GM19372 (cell line): Measurements from ENCODE around the gene HMGCS2.

Source experiments
- ATAC-seq: cut with Tn5 transposase; IDR thresholded peaks from one replicate; pipeline ENCODE4 v1.9.1; 2021; ENCODE audit warnings: mild to moderate bottlenecking, low read depth, moderate library complexity; ENCODE audit not compliant: unreplicated experiment

The HMGCS2 gene

GRCh38 chr1:119768778-119769177 lies at the start of gene HMGCS2:
Gene HMGCS2 (minus strand): TSS chr1:119768905. CDS start chr1:119768844, 61 bp downstream.
- no peak for ATAC-seq

GRCh38 chr1:119818181-119818580 lies 49.5 kb upstream of the HMGCS2 start:
- ATAC-seq, result no peak

- ATAC-seq, result no peak
Observed at GRCh38 chr1:119816407-119816806, 47.7 kb upstream of the HMGCS2 start.

- ATAC-seq, result no peak
Observed at GRCh38 chr1:119815928-119816327, 47.2 kb upstream of the HMGCS2 start.

- no peak for ATAC-seq
Observed at GRCh38 chr1:119815361-119815760, 46.7 kb upstream of the HMGCS2 start.

GRCh38 chr1:119814288-119814687 lies 45.6 kb upstream of the HMGCS2 start:
- ATAC-seq, result no peak

- ATAC-seq, result no peak
Observed at GRCh38 chr1:119811985-119812557, 43.4 kb upstream of the HMGCS2 start.

- no peak for ATAC-seq
Observed at GRCh38 chr1:119811387-119811786, 42.7 kb upstream of the HMGCS2 start, which contains the start of gene REG4. Gene REG4 (minus strand): TSS chr1:119811460. CDS start chr1:119808769, 2,691 bp downstream.

GRCh38 chr1:119808972-119809550 lies 40.4 kb upstream of the HMGCS2 start:
- ATAC-seq, result peak; percentile 82

GRCh38 chr1:119808491-119808890 lies 39.8 kb upstream of the HMGCS2 start:
- no peak for ATAC-seq

- ATAC-seq, result no peak
Observed at GRCh38 chr1:119806489-119806888, 37.8 kb upstream of the HMGCS2 start.

GRCh38 chr1:119805746-119806145 lies 37.0 kb upstream of the HMGCS2 start:
- no peak for ATAC-seq

GRCh38 chr1:119805247-119805646 lies 36.5 kb upstream of the HMGCS2 start:
- no peak for ATAC-seq

- ATAC-seq, result no peak
Observed at GRCh38 chr1:119799599-119800177, 31.0 kb upstream of the HMGCS2 start.

GRCh38 chr1:119799003-119799402 lies 30.3 kb upstream of the HMGCS2 start:
- no peak for ATAC-seq

GRCh38 chr1:119797606-119798005 lies 28.9 kb upstream of the HMGCS2 start:
- no peak for ATAC-seq

GRCh38 chr1:119797162-119797561 lies 28.5 kb upstream of the HMGCS2 start:
- ATAC-seq, result no peak

GRCh38 chr1:119795261-119796200 lies 26.8 kb upstream of the HMGCS2 start:
- ATAC-seq, result no peak

GRCh38 chr1:119794876-119795240 lies 26.2 kb upstream of the HMGCS2 start:
- ATAC-seq, result no peak

GRCh38 chr1:119794230-119794875 lies 25.6 kb upstream of the HMGCS2 start:
- ATAC-seq, result no peak

GRCh38 chr1:119791377-119791776 lies 22.7 kb upstream of the HMGCS2 start:
- no peak for ATAC-seq
